ENCODE results near the gene RAE1.
"Not testable (repeated sequence)": the region's sequence is repeated elsewhere in the genome, so short reads cannot be mapped to it uniquely, and the experiment has no call there.

Gene RAE1

GRCh38 chr20:57326667-57327455, 24.2 kb upstream of the RAE1 start:
- DNase-seq (ENCODE audit: low read depth, low spot score) = no peak

GRCh38 chr20:57327820-57328219, 23.2 kb upstream of the RAE1 start:
- DNase-seq (ENCODE audit: low read depth, low spot score) = no peak

GRCh38 chr20:57329608-57330221, 21.3 kb upstream of the RAE1 start, which contains the start of gene SPO11:
Gene SPO11 (plus strand): TSS chr20:57329803. CDS start chr20:57329868, 65 bp downstream.
- no peak for DNase-seq (ENCODE audit: low read depth, low spot score)

GRCh38 chr20:57330998-57331397, 20.1 kb upstream of the RAE1 start:
- DNase-seq (ENCODE audit: low read depth, low spot score) = no peak

- no peak for DNase-seq (ENCODE audit: low read depth, low spot score)
Observed at GRCh38 chr20:57332105-57333089, 18.7 kb upstream of the RAE1 start.

GRCh38 chr20:57335392-57335791, 15.7 kb upstream of the RAE1 start:
- no peak for DNase-seq (ENCODE audit: low read depth, low spot score)

- DNase-seq (ENCODE audit: low read depth, low spot score) = no peak
Observed at GRCh38 chr20:57341663-57342062, 9.4 kb upstream of the RAE1 start.

- DNase-seq (ENCODE audit: low read depth, low spot score) = no peak
Observed at GRCh38 chr20:57342829-57343228, 8.2 kb upstream of the RAE1 start.

- DNase-seq (ENCODE audit: low read depth, low spot score) = no peak
Observed at GRCh38 chr20:57346477-57346876, 4.6 kb upstream of the RAE1 start.

- no peak for DNase-seq (ENCODE audit: low read depth, low spot score)
Observed at GRCh38 chr20:57347393-57347792, 3.7 kb upstream of the RAE1 start.

- DNase-seq (ENCODE audit: low read depth, low spot score) = not testable (repeated sequence)
Observed at GRCh38 chr20:57348200-57348921, 2.7 kb upstream of the RAE1 start.

- DNase-seq (ENCODE audit: low read depth, low spot score) = not testable (repeated sequence)
Observed at GRCh38 chr20:57348922-57349574, 2.0 kb upstream of the RAE1 start.

GRCh38 chr20:57350081-57350710, 859 bp upstream of the RAE1 start:
- no peak for DNase-seq (ENCODE audit: low read depth, low spot score)

- DNase-seq (ENCODE audit: low read depth, low spot score) = not testable (repeated sequence)
Observed at GRCh38 chr20:57350726-57351041, 371 bp upstream of the RAE1 start.

GRCh38 chr20:57352305-57352704, 1.2 kb downstream of the RAE1 start:
- DNase-seq (ENCODE audit: low read depth, low spot score) = no peak

- DNase-seq (ENCODE audit: low read depth, low spot score) = no peak
Observed at GRCh38 chr20:57353351-57353750, 2.3 kb downstream of the RAE1 start.

GRCh38 chr20:57361517-57361916, 10.5 kb downstream of the RAE1 start:
- DNase-seq (ENCODE audit: low read depth, low spot score) = no peak

- no peak for DNase-seq (ENCODE audit: low read depth, low spot score)
Observed at GRCh38 chr20:57364451-57364850, 13.4 kb downstream of the RAE1 start.

- DNase-seq (ENCODE audit: low read depth, low spot score) = no peak
Observed at GRCh38 chr20:57369596-57369995, 18.5 kb downstream of the RAE1 start.

GRCh38 chr20:57370316-57370715, 19.3 kb downstream of the RAE1 start:
- DNase-seq (ENCODE audit: low read depth, low spot score) = no peak

Data from iPS DF 19.7 (cell line).